Mesothelial cell of epicardium (in vitro differentiated cells): ENCODE measurements around the gene MAPK6. TPM values are rescaled to one million over a fixed set of nuclear protein-coding genes. Genes with fewer than 3 reads are reported as not detected.

Experiments used
- DNase-seq, 2 experiments: peaks; one replicate each; pipeline ENCODE4 v3.0.0; 2021; ENCODE audit warnings: low spot score in 2 of 2; ENCODE audit not compliant: unreplicated experiment in 2 of 2
- H3K27ac Mint-ChIP-seq: 2 replicates; pipeline ENCODE4 v1.8.0; 2021; ENCODE audit warnings: mixed read lengths
- H3K27me3 Mint-ChIP-seq: 2 replicates; pipeline ENCODE4 v1.8.0; 2021; ENCODE audit warnings: low read depth, mixed read lengths
- H3K36me3 Mint-ChIP-seq: 2 replicates; pipeline ENCODE4 v1.8.0; 2021; ENCODE audit warnings: mixed read lengths
- H3K4me1 Mint-ChIP-seq: 2 replicates; pipeline ENCODE4 v1.8.0; 2021; ENCODE audit warnings: mixed read lengths
- H3K4me3 Mint-ChIP-seq: 2 replicates; pipeline ENCODE4 v1.8.0; 2021; ENCODE audit warnings: mild to moderate bottlenecking, moderate library complexity, mixed read lengths
- H3K9me3 Mint-ChIP-seq: 2 replicates; pipeline ENCODE4 v1.8.0; 2021; ENCODE audit warnings: mixed read lengths
- CTCF ChIP-seq: fragments of 200-600 bp; sonication (generic); IDR thresholded peaks from one replicate; pipeline ENCODE4 v1.5.0; 2021; ENCODE audit warnings: antibody characterized with exemption; ENCODE audit not compliant: unreplicated experiment
- total RNA-seq: library from RNA; stranded (reverse); gene quantifications from 3 replicates; pipeline ENCODE4 v1.2.1, GENCODE V29; 2021

MAPK6 gene
- total RNA-seq, 1 donor from 2014 or later: 57.4 TPM

GRCh38 chr15:52114261-52115055 is 95.4 kb downstream of the MAPK6 start:
- no peak for DNase-seq

GRCh38 chr15:52115598-52116427 is 96.8 kb downstream of the MAPK6 start:
- H3K4me3 Mint-ChIP-seq: no peak overlapping the region
- H3K36me3 Mint-ChIP-seq: no peaks in the 10 kb centered on the region
- H3K4me1 Mint-ChIP-seq: no peaks in the 10 kb centered on the region
- H3K9me3 Mint-ChIP-seq: no peaks in the 10 kb centered on the region
- H3K27me3 Mint-ChIP-seq: peaks cover 2% of the 10 kb centered on the region
- TF ChIP-seq CTCF: no peak
- no peak for DNase-seq
- H3K27ac Mint-ChIP-seq: no peak overlapping the region

More at GRCh38 chr15:52114261-52115055, 95.4 kb downstream of the MAPK6 start:
- no peak overlapping the region for H3K27ac Mint-ChIP-seq
- no peaks in the 10 kb centered on the region for H3K9me3 Mint-ChIP-seq
- no peak overlapping the region for H3K4me3 Mint-ChIP-seq
- H3K36me3 Mint-ChIP-seq: no peaks in the 10 kb centered on the region
- no peaks in the 10 kb centered on the region for H3K4me1 Mint-ChIP-seq
- H3K27me3 Mint-ChIP-seq: peaks cover 10% of the 10 kb centered on the region
- no peak for TF ChIP-seq CTCF

Other genes with a start within 250 kb of the MAPK6 start
- gene TMOD3, start 189.6 kb upstream of the MAPK6 start, total RNA-seq: 25.7 to 28.3 TPM (median 27.2 TPM) in 3 replicates
- gene LEO1, start 47.4 kb upstream of the MAPK6 start, total RNA-seq: 20.2 to 22.4 TPM (median 20.4 TPM) in 3 replicates
- 0.36 TPM in 1 of 3 replicates, not detected in the others for gene BCL2L10, start 93.6 kb downstream of the MAPK6 start, total RNA-seq
- gene GNB5, start 172.2 kb downstream of the MAPK6 start, total RNA-seq: 22.3 to 23.1 TPM (median 22.5 TPM) in 3 replicates